ENCODE data around the gene TMEM108.

GRCh38 chr3:133387341-133387740, 349.1 kb downstream of the TMEM108 start:
- TF ChIP-seq POLR2AphosphoS5 (IDR thresholded peaks at IDR 0.05; ENCODE audit: low read depth, low read length) (no peak), TAF1 (IDR thresholded peaks at IDR 0.05; ENCODE audit: borderline replicate concordance, insufficient read depth, low read length) (no peak), SIN3A (IDR thresholded peaks at IDR 0.05; ENCODE audit: borderline replicate concordance, insufficient read depth, low read length) (no peak)
